Prostate gland (tissue), 2 donors: ENCODE data around the gene SAMD4A. TPM values are rescaled to one million over a fixed set of nuclear protein-coding genes. Genes with fewer than 3 reads are reported as not detected.

Experiments used
- DNase-seq: peaks from one replicate; pipeline ENCODE4 v3.0.0-alpha.2; 2019; ENCODE audit warnings: low spot score
- H3K27ac ChIP-seq, 2 donors: fragments of 200-600 bp; sonication (generic); 2 replicates each; pipeline ENCODE4 v1.5.1; 2017 to 2019
- H3K27me3 ChIP-seq: fragments of 200-600 bp; sonication (generic); replicated peaks from 2 replicates; pipeline ENCODE4 v1.5.1; 2019; ENCODE audit not compliant: insufficient read depth
- H3K36me3 ChIP-seq, 2 donors: fragments of 200-600 bp; sonication (generic); 1 replicate in 1 of 2; 2 replicates in 1 of 2; pipeline versions ENCODE4 v1.5.1 to v1.8.1; 2017 to 2019
- H3K4me1 ChIP-seq: fragments of 200-600 bp; sonication (generic); replicated peaks from 2 replicates; pipeline ENCODE4 v1.5.1; 2019
- H3K4me3 ChIP-seq, 2 donors: fragments of 200-600 bp; sonication (generic); 2 replicates each; pipeline ENCODE4 v1.5.1; 2017 to 2019
- H3K9me3 ChIP-seq: fragments of 200-600 bp; sonication (generic); 2 replicates; pipeline ENCODE4 v1.5.1; 2017
- POLR2A ChIP-seq: fragments of 450-650 bp; IDR thresholded peaks from one replicate; pipeline ENCODE4 v1.6.1; 2016; ENCODE audit warnings: antibody characterized with exemption, mild to moderate bottlenecking
- POLR2AphosphoS5 ChIP-seq: sonication (generic); formaldehyde crosslinking; IDR thresholded peaks from one replicate; pipeline ENCODE4 v1.6.1; 2017; ENCODE audit warnings: antibody characterized with exemption
- WGBS: methylation state at CpG from one replicate; pipeline ENCODE4 v1.1.5; 2018; 5-methylcytosine and 5-hydroxymethylcytosine counted together
- intact Hi-C: fragments of 100-400 bp; cut with DNase I; formaldehyde crosslinking; loops from one replicate; pipeline ENCODE4 v1.14.2; 2022
- total RNA-seq, 2 donors: library from RNA; depleted of rRNA; stranded (reverse); fragments of >200 nt; gene quantifications; one replicate each; pipeline ENCODE4 v1.1.0, GENCODE V29; 2016
- TF ChIP-seq, protein P1 (sequence below), 4 experiments: fragments of 200-600 bp in 2 of 4; fragments of 450-650 bp in 2 of 4; sonication (generic) in 2 of 4; IDR thresholded peaks; 1 replicate in 3 of 4; 2 replicates in 1 of 4; pipeline ENCODE4 v1.5.1; 2016 to 2019; ENCODE audit warnings: antibody characterized with exemption in 4 of 4, mild to moderate bottlenecking in 2 of 4, moderate library complexity in 2 of 4

The SAMD4A gene
- total RNA-seq, 2 donors from 2014 or later: 18.1 to 38.5 TPM

DNA sequence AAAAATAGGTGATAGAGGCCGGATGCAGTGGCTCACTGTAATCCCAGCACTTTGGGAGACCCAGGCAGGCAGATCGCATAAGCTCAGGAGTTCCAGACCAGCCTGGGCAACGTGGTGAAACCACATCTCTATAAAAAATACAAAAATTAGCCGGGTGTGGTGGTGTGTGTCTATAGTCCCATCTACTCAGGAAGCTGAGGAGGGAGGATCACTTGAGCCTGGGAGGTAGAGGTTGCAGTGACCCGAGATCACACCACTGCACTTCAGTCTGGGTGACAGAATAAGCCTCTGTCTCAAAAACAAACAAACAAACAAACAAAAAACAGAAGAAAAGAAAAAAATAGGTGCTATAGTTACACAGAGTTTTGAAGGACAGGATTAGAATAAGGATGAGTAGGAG is 142.1 kb downstream of the SAMD4A start:
- H3K27ac ChIP-seq: no peak overlapping the region
- no peak for DNase-seq
- no peaks in the 10 kb centered on the region for H3K27me3 ChIP-seq
- WGBS: 89% methylated on average over 5 of the region's 5 CpGs
- H3K4me1 ChIP-seq: no peaks in the 10 kb centered on the region
- H3K4me3 ChIP-seq: no peak overlapping the region
- no peaks in the 10 kb centered on the region for H3K36me3 ChIP-seq
- intact Hi-C loops: no loop called here
- no peaks in the 10 kb centered on the region for H3K9me3 ChIP-seq
- TF ChIP-seq, protein P1, sequence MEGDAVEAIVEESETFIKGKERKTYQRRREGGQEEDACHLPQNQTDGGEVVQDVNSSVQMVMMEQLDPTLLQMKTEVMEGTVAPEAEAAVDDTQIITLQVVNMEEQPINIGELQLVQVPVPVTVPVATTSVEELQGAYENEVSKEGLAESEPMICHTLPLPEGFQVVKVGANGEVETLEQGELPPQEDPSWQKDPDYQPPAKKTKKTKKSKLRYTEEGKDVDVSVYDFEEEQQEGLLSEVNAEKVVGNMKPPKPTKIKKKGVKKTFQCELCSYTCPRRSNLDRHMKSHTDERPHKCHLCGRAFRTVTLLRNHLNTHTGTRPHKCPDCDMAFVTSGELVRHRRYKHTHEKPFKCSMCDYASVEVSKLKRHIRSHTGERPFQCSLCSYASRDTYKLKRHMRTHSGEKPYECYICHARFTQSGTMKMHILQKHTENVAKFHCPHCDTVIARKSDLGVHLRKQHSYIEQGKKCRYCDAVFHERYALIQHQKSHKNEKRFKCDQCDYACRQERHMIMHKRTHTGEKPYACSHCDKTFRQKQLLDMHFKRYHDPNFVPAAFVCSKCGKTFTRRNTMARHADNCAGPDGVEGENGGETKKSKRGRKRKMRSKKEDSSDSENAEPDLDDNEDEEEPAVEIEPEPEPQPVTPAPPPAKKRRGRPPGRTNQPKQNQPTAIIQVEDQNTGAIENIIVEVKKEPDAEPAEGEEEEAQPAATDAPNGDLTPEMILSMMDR (IDR thresholded peaks at IDR 0.05): no peak
- TF ChIP-seq POLR2AphosphoS5 (no peak), POLR2A (no peak)

DNA sequence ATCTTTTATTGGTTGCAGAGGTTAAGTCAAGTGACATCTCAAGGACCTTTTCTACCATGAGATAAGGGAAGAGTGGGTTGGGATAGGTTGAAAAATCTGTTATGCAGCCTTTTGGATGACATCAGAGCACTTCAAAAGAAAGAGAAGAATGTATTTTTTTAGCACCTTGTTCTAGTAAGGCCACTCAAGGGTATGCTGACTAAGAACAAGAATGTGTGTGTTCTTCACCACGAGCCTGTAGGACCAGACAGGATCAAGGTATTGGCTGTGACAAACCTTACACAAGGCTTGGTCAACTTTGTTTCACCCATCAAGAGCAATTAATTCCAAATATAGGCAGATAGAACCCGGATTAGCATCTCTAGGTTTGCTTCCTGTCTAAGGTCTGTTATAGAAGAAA is 142.5 kb downstream of the SAMD4A start:
- H3K4me1 ChIP-seq: no peaks in the 10 kb centered on the region
- H3K4me3 ChIP-seq: no peak overlapping the region
- TF ChIP-seq POLR2A (no peak), POLR2AphosphoS5 (no peak)
- TF ChIP-seq, protein P1 (IDR thresholded peaks at IDR 0.05): no peak
- no peak overlapping the region for H3K27ac ChIP-seq
- DNase-seq: no peak
- H3K27me3 ChIP-seq: no peaks in the 10 kb centered on the region
- WGBS: 65% methylated on average over 2 of the region's 2 CpGs
- H3K36me3 ChIP-seq: no peaks in the 10 kb centered on the region
- no peaks in the 10 kb centered on the region for H3K9me3 ChIP-seq
- intact Hi-C loops: no loop called here

DNA sequence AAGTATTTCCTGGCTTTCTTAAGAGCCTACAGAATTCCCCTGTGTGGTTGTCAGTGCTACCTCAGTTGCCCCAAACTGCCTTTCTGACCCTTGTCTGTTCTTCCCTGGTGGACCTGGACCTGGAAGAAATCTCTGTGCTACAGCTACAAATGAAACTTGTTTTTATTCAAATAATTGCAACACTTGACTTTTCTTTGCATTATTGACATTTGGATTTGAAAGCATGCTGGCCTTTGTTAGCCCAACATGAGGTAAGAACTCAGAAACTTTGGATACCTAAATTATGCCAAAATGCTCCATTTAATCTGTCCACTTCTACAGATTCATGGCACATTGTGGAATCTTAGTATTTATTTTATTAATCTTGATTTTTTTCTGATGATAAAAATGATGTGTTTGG is 142.9 kb downstream of the SAMD4A start:
- H3K27ac ChIP-seq: no peak overlapping the region
- intact Hi-C loops: no loop called here

GRCh38 chr14:54711312-54711711 is 144.4 kb downstream of the SAMD4A start:
- H3K4me1 ChIP-seq: no peaks in the 10 kb centered on the region
- TF ChIP-seq, protein P1 (IDR thresholded peaks at IDR 0.05): no peak
- TF ChIP-seq POLR2A (no peak), POLR2AphosphoS5 (no peak)

More for the DNA sequence above, 142.9 kb downstream of the SAMD4A start:
- Histone ChIP-seq H3K4me3 (no peak overlapping the region), H3K36me3 (no peaks in the 10 kb centered on the region), H3K9me3 (no peaks in the 10 kb centered on the region), H3K27me3 (no peaks in the 10 kb centered on the region), H3K4me1 (no peaks in the 10 kb centered on the region)
- no peak for DNase-seq
- TF ChIP-seq POLR2A (no peak), POLR2AphosphoS5 (no peak)
- TF ChIP-seq, protein P1 (IDR thresholded peaks at IDR 0.05): no peak

DNA sequence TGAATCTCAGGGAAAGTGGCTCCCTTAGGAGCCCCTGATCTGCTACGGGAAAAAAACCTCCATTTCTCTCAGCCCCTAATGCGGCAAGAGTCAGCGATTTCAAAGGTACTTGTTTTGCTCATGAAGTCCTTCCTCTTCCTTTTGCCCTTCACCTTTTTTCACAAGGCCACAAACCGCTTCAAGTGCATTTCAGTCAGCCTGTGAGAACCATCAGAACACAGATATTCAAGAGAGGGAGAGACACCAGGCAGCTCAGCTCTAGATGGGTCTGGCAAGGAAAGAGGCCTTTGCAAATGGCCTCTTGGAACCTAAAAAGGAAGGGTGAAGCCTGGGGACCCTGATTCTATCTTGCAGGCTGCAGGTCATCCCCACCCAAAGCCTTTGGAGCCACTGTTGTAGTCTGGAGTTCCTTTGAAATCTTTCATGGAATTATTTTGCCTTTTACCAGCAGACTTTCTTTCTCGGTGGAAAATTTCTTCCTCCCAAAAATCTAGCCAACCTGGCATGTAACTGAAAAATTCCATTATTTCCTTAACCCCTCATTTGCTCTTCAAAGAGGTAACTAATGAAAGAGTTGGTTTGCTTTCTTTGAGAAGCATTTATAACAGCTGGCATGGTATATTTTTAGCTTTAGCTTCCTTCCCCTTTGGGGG is 145.0 kb downstream of the SAMD4A start:
- Histone ChIP-seq H3K27me3 (no peaks in the 10 kb centered on the region), H3K4me3 (no peak overlapping the region), H3K36me3 (no peaks in the 10 kb centered on the region), H3K4me1 (no peaks in the 10 kb centered on the region), H3K9me3 (no peaks in the 10 kb centered on the region), H3K27ac (peak overlapping the region in 1 of 2 donors; percentile 4)
- no peak for TF ChIP-seq POLR2AphosphoS5
- TF ChIP-seq, protein P1 (IDR thresholded peaks at IDR 0.05): no peak
- no peak for TF ChIP-seq POLR2A
- intact Hi-C loops: no loop called here
- no peak for DNase-seq
- 60% methylated on average over 5 of the region's 5 CpGs for WGBS

More at GRCh38 chr14:54711312-54711711, 144.4 kb downstream of the SAMD4A start:
- intact Hi-C loops: no loop called here
- Histone ChIP-seq H3K36me3 (no peaks in the 10 kb centered on the region), H3K9me3 (no peaks in the 10 kb centered on the region), H3K27ac (no peak overlapping the region), H3K4me3 (no peak overlapping the region), H3K27me3 (no peaks in the 10 kb centered on the region)
- no peak for DNase-seq
- WGBS: 97% methylated on average over 5 of the region's 5 CpGs
